HUES48 (cell line): ENCODE results near the gene DUSP16.

Source experiments
- H3K27ac ChIP-seq: one replicate; pipeline ENCODE4 v1.7.0; 2013; ENCODE audit warnings: low read depth, low read length, inconsistent platforms
- H3K27me3 ChIP-seq: 2 replicates; pipeline ENCODE4 v1.6.1; 2013; ENCODE audit warnings: mild to moderate bottlenecking, low read length; ENCODE audit not compliant: control insufficient read depth, insufficient read depth
- H3K36me3 ChIP-seq: 2 replicates; pipeline ENCODE4 v1.6.1; 2013; ENCODE audit warnings: low read length; ENCODE audit not compliant: control insufficient read depth, insufficient read depth
- H3K4me1 ChIP-seq: 2 replicates; pipeline ENCODE4 v1.6.1; 2013; ENCODE audit warnings: mild to moderate bottlenecking, low read length; ENCODE audit not compliant: control insufficient read depth, insufficient read depth
- H3K4me3 ChIP-seq: 2 replicates; pipeline ENCODE4 v1.5.1; 2013; ENCODE audit warnings: mild to moderate bottlenecking, low read depth, low read length
- H3K9ac ChIP-seq: 2 replicates; pipeline ENCODE4 v1.6.1; 2013; ENCODE audit warnings: mild to moderate bottlenecking, low read depth, low read length, moderate library complexity
- H3K9me3 ChIP-seq: 2 replicates; pipeline ENCODE4 v1.6.1; 2013; ENCODE audit warnings: low read length; ENCODE audit not compliant: control insufficient read depth, insufficient read depth

The DUSP16 gene

DNA sequence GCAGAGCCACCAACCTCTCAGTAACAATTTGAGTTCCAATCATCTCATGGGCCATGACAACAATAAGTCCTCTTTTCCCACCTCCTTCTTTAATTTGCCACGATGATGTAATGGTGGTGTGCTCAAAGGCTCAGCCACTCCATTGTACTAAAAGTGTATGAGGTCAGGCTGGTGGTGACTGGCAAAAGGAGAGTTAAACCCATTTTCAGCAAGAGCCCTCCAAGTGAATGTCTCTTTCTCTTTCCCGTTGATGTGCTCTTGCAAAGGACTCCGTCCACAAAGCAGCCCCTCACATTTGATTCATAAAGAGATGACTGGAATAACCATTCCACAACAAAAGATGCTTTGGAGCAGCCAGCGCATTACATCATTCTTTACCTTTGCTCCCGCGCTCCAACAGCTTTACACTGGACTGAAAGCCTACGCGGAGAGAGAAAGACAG, 41.6 kb downstream of the DUSP16 start:
- H3K27me3 ChIP-seq = no peaks in the 10 kb centered on the region
- H3K9me3 ChIP-seq = no peaks in the 10 kb centered on the region
- no peak overlapping the region for H3K4me3 ChIP-seq

DNA sequence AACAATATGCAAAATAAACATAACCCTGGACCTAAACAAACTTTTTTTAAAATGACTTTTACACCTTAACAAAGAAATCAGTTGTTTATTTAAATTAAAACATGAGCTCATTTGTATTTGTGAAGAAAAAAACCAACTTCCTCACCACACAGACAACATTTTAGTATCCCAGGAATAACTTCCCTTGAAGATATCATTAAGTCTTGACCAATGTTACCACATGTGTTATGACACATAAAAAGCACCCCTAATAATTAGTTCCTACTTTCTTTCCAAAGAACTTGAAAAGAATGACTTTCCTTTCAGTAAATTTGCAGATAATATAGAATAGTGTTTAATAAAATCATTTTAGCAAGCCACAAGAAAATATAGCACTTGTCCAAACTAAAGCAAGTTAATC, 42.4 kb downstream of the DUSP16 start:
- Histone ChIP-seq H3K36me3 (peaks cover 52% of the 10 kb centered on the region), H3K27me3 (no peaks in the 10 kb centered on the region), H3K4me3 (no peak overlapping the region), H3K9ac (no peak overlapping the region), H3K4me1 (peaks cover 39% of the 10 kb centered on the region), H3K9me3 (no peaks in the 10 kb centered on the region), H3K27ac (no peak overlapping the region)

More for the DNA sequence above, 41.6 kb downstream of the DUSP16 start:
- H3K4me1 ChIP-seq = peaks cover 39% of the 10 kb centered on the region
- peaks cover 50% of the 10 kb centered on the region for H3K36me3 ChIP-seq
- no peak overlapping the region for H3K9ac ChIP-seq
- peak overlapping the region; percentile 14 for H3K27ac ChIP-seq

DNA sequence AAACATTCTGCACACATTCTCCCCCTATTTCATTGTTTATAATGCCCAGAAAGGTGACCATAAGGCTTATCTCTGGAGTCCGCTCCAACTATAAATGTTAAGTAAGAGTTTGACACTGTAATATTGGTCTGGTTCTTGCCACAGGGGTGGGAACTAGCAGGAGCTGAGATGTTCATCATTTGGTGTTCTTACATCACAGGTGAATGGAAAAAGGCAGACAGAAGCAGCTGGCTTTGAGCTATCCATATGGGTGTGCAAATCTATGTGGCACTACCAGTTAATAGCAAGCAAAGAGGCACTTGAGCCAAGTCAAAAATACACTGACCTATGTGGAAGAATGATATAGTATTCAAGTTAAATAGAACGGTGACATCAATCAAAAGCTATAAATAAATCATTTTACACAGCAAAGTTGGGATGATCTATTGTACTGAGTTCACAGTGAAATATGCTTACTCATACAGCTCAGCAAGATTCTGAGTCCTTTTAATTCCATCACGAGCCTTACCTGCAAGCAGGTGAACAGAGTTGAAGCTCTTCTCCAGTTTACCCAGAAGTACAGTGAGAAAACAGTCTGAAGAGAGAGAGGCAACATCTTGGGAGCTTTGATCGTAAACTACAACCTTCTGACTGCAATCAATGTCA, 43.2 kb downstream of the DUSP16 start:
- Histone ChIP-seq H3K27me3 (no peaks in the 10 kb centered on the region), H3K9ac (no peak overlapping the region), H3K4me3 (no peak overlapping the region), H3K36me3 (peaks cover 55% of the 10 kb centered on the region), H3K27ac (peak overlapping the region; percentile 62), H3K9me3 (no peaks in the 10 kb centered on the region), H3K4me1 (peaks cover 39% of the 10 kb centered on the region)

DNA sequence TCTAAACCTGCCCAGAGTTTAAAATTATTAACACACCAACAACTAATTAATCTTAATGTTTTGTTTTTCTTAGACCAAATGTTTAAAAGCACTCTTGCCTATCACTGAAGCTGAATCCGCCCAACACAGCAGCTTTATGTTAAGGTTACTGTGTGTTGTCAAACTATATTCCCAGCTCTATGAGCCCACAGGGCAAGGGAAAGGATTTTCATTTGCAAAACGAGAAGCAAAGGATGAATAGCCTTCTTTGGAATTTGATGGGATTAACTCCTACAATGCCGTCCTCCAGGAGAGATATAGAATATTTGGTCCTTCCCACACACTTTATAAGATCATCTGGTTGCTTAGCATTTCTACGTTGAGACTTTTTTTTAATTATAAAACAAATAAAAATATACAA, 43.7 kb downstream of the DUSP16 start:
- Histone ChIP-seq H3K27me3 (no peaks in the 10 kb centered on the region), H3K27ac (peak overlapping the region; percentile 56), H3K4me3 (no peak overlapping the region), H3K36me3 (peaks cover 60% of the 10 kb centered on the region), H3K4me1 (peaks cover 45% of the 10 kb centered on the region), H3K9me3 (no peaks in the 10 kb centered on the region), H3K9ac (no peak overlapping the region)

- no peaks in the 10 kb centered on the region for H3K9me3 ChIP-seq
- H3K27ac ChIP-seq = peak overlapping the region; percentile 56
- H3K9ac ChIP-seq = no peak overlapping the region
- H3K36me3 ChIP-seq = peaks cover 62% of the 10 kb centered on the region
- H3K27me3 ChIP-seq = no peaks in the 10 kb centered on the region
- H3K4me1 ChIP-seq = peaks cover 50% of the 10 kb centered on the region
- H3K4me3 ChIP-seq = no peak overlapping the region
Measured at GRCh38 chr12:12518464-12518845, 44.2 kb downstream of the DUSP16 start.

DNA sequence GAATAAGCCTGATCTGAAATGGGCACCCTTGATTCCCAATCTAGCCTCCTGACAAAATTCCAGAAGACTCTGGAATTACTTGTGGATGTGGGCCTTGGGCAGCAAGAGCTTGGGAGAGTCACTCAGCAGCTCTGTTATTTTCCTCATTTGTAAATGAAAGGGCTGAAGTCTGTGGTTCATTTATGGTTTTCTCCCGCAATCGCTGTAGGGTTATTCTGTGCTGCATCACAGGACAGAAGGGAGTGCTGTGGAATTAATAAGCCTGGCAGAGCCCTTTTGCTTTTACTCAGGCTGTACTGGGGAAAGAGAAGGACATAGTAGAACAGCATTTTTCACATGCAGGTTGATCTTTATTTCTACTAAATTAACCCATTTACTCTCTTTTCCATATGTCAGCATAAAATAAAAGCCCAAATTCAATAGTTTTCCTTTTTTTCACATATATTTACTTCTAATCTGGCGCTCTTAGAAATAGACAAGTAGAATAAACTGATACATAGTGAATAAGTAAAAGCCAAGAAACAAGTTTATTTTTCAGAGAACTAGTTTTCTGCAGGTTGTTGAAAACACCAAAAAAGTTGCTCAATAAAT, 49.2 kb downstream of the DUSP16 start:
- Histone ChIP-seq H3K9ac (no peak overlapping the region), H3K27me3 (no peaks in the 10 kb centered on the region), H3K27ac (no peak overlapping the region), H3K4me1 (peaks cover 25% of the 10 kb centered on the region), H3K9me3 (no peaks in the 10 kb centered on the region), H3K4me3 (no peak overlapping the region), H3K36me3 (peaks cover 54% of the 10 kb centered on the region)

GRCh38 chr12:12511895-12512711, 50.6 kb downstream of the DUSP16 start:
- H3K4me3 ChIP-seq = no peak overlapping the region
- H3K27me3 ChIP-seq = no peaks in the 10 kb centered on the region
- no peak overlapping the region for H3K27ac ChIP-seq
- H3K9me3 ChIP-seq = no peaks in the 10 kb centered on the region
- H3K9ac ChIP-seq = no peak overlapping the region
- peaks cover 41% of the 10 kb centered on the region for H3K36me3 ChIP-seq
- H3K4me1 ChIP-seq = peaks cover 34% of the 10 kb centered on the region

DNA sequence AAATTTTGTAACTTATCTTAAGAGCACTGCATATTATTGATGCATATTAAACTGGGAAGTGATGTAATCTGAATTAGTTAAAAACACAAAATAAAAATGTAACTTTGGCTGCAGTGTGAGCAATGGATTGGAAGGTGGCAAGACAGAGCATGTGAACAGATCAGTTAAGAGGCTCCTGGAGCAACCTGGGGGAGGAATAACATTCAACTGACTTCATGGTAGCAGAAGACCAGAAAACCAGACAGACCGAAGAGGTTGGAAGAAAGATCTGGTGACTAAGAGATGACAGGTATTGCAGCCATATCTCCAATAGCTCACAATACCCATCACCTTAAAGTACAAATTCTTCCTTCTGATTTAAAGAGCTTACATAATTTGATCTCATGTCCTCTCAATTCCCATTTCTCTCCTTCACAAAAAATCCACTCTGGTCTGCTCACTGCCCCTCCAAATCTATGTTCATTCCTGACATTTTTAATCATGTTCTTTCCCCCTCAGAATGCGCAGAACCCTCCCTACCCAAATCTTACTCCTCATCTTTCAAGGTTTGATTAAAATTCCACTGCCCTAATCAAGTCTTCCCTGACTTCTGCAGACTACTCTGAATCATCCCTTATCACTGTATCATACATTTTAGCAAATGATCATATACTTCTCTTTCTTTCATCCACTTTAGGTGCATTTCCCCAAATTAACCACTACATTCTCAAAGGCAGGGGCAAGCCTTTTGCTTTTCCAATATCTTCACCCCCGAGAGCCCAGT, 51.5 kb downstream of the DUSP16 start:
- H3K36me3 ChIP-seq = peaks cover 33% of the 10 kb centered on the region
- H3K27me3 ChIP-seq = no peaks in the 10 kb centered on the region
- no peak overlapping the region for H3K27ac ChIP-seq
- H3K4me3 ChIP-seq = no peak overlapping the region
- no peaks in the 10 kb centered on the region for H3K9me3 ChIP-seq
- H3K9ac ChIP-seq = no peak overlapping the region
- peaks cover 43% of the 10 kb centered on the region for H3K4me1 ChIP-seq

DNA sequence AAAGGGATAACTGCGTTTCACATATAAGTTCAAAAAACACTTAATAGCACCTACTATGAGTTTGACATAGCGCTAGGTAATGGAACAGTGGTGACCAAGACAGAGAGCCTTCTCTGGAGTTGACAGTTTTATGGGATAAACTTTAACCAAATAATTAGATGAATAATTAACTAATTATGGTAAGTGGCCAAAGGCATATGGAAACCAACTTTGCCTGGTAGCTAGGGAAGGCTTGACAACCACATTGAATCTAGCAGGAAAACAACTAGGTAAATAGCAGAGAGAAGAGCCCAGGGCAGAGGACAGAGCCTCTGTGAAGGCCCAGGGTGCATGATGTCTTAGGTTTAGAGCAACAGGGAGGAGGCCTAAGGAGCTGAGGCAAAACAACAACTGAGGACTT, 52.1 kb downstream of the DUSP16 start:
- Histone ChIP-seq H3K27me3 (no peaks in the 10 kb centered on the region), H3K9ac (no peak overlapping the region), H3K4me1 (peaks cover 50% of the 10 kb centered on the region), H3K4me3 (no peak overlapping the region), H3K36me3 (peaks cover 30% of the 10 kb centered on the region), H3K9me3 (no peaks in the 10 kb centered on the region), H3K27ac (no peak overlapping the region)

- peaks cover 30% of the 10 kb centered on the region for H3K36me3 ChIP-seq
- no peak overlapping the region for H3K4me3 ChIP-seq
- no peaks in the 10 kb centered on the region for H3K27me3 ChIP-seq
- no peaks in the 10 kb centered on the region for H3K9me3 ChIP-seq
- peaks cover 53% of the 10 kb centered on the region for H3K4me1 ChIP-seq
- no peak overlapping the region for H3K27ac ChIP-seq
- no peak overlapping the region for H3K9ac ChIP-seq
Measured at GRCh38 chr12:12510141-12510540, 52.5 kb downstream of the DUSP16 start.
